HG02588 (cell line): ENCODE data around the gene RMC1.
"Not testable (repeated sequence)": the region's sequence is repeated elsewhere in the genome, so short reads cannot be mapped to it uniquely, and the experiment has no call there.

Experiments
- ATAC-seq: cut with Tn5 transposase; IDR thresholded peaks from one replicate; pipeline ENCODE4 v1.9.1; 2021; ENCODE audit warnings: mild to moderate bottlenecking, moderate library complexity; ENCODE audit not compliant: unreplicated experiment

Gene RMC1

GRCh38 chr18:23553887-23554286, 50.6 kb downstream of the RMC1 start:
- ATAC-seq = no peak

- ATAC-seq = no peak
Measured at GRCh38 chr18:23556145-23556780, 53.0 kb downstream of the RMC1 start.

DNA sequence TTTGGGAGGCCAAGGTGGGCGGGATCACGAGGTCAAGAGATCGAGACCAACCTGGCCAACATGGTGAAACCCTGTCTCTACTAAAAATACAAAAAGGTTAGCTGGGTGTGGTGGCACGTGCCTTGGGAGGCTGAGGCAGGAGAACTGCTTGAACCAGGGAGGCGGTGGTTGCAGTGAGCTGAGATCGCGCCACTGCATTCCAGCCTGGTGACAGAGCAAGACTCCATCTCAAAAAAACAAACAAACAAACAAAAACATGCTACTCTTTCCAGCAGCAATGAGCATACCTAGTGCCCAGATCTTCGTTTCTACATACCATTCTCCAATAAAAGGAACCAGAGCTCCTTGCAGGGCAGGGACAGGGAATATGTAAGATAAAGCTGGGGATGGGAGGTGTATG, 54.2 kb downstream of the RMC1 start:
- ATAC-seq = not testable (repeated sequence)

GRCh38 chr18:23560186-23560585, 56.9 kb downstream of the RMC1 start:
- no peak for ATAC-seq

GRCh38 chr18:23563377-23564043, 60.2 kb downstream of the RMC1 start:
- no peak for ATAC-seq

GRCh38 chr18:23565916-23566547, 62.7 kb downstream of the RMC1 start:
- ATAC-seq = no peak

DNA sequence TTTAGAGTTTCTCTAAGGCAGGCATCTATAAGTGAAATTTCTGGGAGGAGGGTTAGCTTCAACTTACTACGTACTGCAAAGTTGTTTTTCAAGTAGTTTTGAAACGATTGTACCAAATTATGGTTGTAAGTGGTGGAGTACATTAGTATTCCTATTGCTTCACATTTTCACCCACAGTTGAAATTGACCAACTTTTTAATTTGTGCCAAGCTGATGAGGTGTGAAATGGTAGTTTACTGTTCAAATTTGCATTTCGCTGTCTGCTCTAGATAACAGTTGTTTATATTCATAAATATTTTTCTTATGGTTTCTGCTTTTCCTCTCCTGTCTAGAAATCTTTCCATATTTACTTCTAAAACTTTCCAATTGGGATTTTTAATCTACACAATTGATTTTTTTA, 64.4 kb downstream of the RMC1 start:
- ATAC-seq = no peak

DNA sequence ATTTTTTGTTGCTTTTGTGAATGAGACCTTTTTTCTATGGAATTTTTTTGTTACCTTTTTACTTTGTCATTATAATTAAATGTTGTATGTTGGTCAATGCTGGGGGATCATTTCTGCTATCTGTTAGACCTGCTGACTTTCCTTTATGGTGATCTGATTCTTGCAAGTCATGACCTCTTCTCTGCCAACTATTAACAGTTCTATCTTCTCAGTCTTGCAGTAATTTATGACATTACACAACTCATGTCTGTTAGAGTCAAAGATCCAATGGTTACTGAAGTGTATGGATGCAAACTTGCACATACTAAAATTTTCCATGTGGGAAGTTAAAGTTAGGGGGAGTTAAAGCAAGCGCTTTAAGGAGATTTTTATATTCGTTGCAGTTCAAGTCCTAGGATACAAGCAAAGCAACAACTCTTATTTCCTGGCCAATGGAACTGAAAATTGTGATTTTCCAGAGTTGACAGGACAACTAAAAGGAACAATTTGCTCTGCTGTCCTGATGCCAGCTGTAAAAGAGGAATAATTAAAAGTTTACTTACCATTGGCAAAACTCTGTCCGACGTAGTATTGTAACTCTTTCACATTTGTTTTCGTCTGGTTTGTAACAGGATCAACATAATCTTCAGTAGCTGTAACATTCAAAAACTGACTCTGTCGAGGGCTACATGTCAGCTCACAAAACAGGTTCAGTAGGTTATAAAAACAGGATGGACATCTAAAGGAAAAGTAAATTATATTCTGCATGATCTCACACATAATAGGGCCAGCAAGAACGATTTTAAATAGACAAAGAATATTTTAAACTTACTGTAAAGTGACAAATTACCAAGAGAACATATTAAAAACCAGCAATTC, 65.2 kb downstream of the RMC1 start:
- no peak for ATAC-seq

GRCh38 chr18:23569299-23570063, 66.2 kb downstream of the RMC1 start:
- ATAC-seq = no peak

GRCh38 chr18:23570912-23571504, 67.7 kb downstream of the RMC1 start:
- ATAC-seq = no peak

DNA sequence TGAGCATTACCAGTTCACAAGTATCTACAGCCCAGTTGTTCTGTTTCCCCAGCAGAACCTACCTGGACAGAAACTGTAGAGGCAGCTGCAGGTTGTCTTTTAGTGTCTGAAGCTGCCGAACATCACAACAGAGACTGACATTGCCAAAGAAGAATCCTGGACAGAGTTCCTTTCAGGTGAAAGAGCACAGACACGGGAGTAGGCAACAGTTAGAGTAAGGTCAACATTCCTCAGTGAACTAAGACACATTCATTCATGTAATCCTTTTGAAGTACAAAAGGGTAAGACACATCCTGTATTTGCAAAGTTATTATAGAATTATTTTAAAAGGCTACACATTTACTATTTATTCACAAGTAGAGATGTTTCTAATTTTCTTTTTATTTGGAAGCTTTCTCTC, 68.7 kb downstream of the RMC1 start:
- no peak for ATAC-seq

DNA sequence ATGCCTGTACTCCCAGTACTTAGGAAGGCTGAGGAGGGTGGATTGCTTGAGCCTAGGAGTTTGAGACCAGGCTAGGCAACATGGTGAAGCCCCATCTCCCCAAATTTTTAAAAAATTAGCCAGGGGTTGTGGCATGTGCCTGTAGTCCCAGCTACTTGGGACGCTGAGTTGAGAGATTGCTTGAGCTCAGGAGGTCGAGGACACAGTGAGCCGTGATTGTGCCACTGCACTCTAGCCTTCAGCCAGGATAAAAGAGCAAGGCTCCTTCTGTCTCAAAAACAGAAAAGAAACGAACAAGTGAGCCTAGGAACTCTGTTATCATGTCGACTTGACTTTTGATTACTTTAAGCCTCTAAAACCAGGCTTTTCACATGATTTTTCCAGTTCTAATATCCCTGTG, 69.3 kb downstream of the RMC1 start:
- ATAC-seq = no peak

- no peak for ATAC-seq
Measured at GRCh38 chr18:23573020-23573419, 69.7 kb downstream of the RMC1 start.

- no peak for ATAC-seq
Measured at GRCh38 chr18:23573626-23574431, 70.5 kb downstream of the RMC1 start.

DNA sequence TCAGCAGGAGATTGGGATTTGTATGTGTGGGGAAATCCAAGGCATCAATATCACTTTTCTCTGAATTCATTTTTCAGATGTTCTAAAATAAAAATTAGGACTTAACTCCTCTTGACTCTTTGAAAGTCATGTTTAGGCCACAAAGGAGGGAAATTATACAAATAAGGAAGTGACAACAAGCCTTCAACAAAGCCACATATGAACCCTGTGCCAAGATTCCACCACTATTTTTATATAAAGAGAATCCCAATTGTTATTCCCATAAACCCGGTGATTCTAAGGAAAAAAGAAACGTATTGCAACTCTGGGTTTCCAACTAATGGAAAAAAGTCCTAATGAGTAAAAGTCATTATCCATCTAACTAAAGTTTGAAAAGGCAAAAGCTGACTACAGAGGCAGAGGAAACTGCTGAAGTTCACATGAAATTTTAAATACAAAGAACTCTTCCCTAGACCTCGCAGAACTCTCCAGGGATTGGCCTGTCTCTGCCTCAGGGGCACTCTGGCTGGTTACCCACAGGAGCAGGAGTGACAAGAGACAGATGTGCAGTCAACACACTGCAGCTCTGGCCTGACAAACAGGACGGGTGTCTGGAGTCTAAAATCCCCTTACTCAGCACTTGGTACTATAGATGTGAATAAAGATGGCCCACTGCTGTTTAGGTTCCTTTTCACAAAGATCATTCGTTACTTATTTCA, 71.4 kb downstream of the RMC1 start:
- ATAC-seq = no peak

GRCh38 chr18:23575309-23575651, 72.0 kb downstream of the RMC1 start:
- ATAC-seq = no peak

DNA sequence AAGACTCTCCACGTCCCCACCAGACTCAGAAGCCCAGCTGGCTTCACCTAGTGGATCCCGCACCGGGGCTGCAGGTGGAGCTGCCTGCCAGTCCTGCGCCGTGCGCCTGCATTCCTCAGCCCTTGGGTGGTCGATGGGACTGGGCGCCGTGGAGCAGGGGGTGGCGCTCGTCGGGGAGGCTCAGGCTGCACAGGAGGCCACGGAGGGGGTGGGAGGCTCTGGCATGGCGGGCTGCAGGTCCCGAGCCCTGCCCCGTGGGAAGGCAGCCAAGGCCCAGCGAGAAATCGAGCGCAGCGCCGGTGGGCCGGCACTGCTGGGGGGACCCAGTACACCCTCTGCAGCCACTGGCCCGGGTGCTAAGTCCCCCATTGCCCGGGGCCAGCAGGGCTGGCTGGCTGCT, 74.2 kb downstream of the RMC1 start:
- ATAC-seq = not testable (repeated sequence)

- ATAC-seq = no peak
Measured at GRCh38 chr18:23578067-23578701, 74.9 kb downstream of the RMC1 start.
